Measurements from ENCODE around the gene ADGRG4.

ADGRG4 gene

GRCh38 chrX:136262243-136262642 is 38.5 kb upstream of the ADGRG4 start:
- no peak overlapping the region for H3K18ac ChIP-seq (ENCODE audit: low read depth in 1 of 2, low read length in 2 of 2)
- H4K91ac ChIP-seq (ENCODE audit: low read length): no peak overlapping the region
- no peak overlapping the region for H2AK5ac ChIP-seq (ENCODE audit: low read length, severe bottlenecking)
- no peak overlapping the region for H3K9ac ChIP-seq (ENCODE audit: low read length)
- no peaks in the 10 kb centered on the region for H3K9me3 ChIP-seq (ENCODE audit: control insufficient read depth, low read length)
- DNase-seq: peak; percentile 31
- no peak overlapping the region for H2BK15ac ChIP-seq (ENCODE audit: low read depth, poor library complexity, severe bottlenecking)
- no peak overlapping the region for H2AFZ ChIP-seq (ENCODE audit: low read depth, low read length)
- H2BK5ac ChIP-seq (ENCODE audit: low read depth, low read length, poor library complexity, severe bottlenecking): no peak overlapping the region
- H3K14ac ChIP-seq (ENCODE audit: low read length in 2 of 2): no peak overlapping the region
- no peak overlapping the region for H2BK120ac ChIP-seq (ENCODE audit: low read depth, low read length)
- peaks cover 0 to 2% of the 10 kb centered on the region in 2 experiments for H3K27me3 ChIP-seq (ENCODE audit: control insufficient read depth in 1 of 2, insufficient read depth in 1 of 2, low read length in 2 of 2)
- H3K4me2 ChIP-seq (ENCODE audit: low read length, poor library complexity, severe bottlenecking): no peak overlapping the region
- H2BK12ac ChIP-seq (ENCODE audit: low read length in 2 of 2): no peak overlapping the region
- no peak overlapping the region for H4K8ac ChIP-seq (ENCODE audit: low read length)
- peaks cover 1% of the 10 kb centered on the region for H3K4me1 ChIP-seq (ENCODE audit: control insufficient read depth, insufficient read depth, low read depth, low read length)
- 80% methylated on average over 5 of the region's 5 CpGs for WGBS
- no peaks in the 10 kb centered on the region for H3K36me3 ChIP-seq (ENCODE audit: control insufficient read depth in 1 of 2, insufficient read depth in 2 of 2, low read depth in 1 of 2, low read length in 2 of 2)
- H3K4me3 ChIP-seq (ENCODE audit: insufficient read depth in 1 of 2, low read depth in 1 of 2, low read length in 2 of 2): no peak overlapping the region
- H3K4ac ChIP-seq (ENCODE audit: low read depth in 1 of 2, low read length in 2 of 2): no peak overlapping the region
- no peak overlapping the region for H3K27ac ChIP-seq (ENCODE audit: low read length, poor library complexity, severe bottlenecking)
- no peak overlapping the region for H3K23ac ChIP-seq (ENCODE audit: low read length in 2 of 2)
- H3K79me1 ChIP-seq (replicated peaks; ENCODE audit: low read length, poor library complexity, severe bottlenecking): no peaks in the 10 kb centered on the region

DNA sequence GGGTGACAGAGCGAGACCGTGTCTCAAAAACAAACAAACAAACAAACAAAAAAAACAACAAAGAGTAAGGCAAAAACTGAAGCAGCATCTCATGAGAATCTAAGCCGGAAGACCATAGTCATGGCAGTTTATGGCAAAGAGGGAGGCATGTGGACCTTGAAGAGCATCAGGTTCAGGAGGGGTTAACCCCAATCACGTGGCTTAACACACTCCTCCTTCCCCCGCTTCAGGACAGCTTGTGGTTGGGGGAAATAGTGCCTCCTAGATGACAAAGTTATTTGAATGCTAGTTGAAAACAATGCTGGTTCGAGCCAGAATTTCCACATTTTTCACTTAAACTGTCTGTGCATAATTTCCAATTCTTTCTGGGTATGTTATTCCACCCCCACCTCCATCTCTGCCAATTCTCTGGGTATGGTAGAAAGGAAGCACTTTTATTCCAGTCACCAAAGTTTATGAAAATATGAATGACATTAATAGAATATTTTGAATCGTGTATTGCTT is 37.9 kb upstream of the ADGRG4 start:
- no peak overlapping the region for H2BK120ac ChIP-seq (ENCODE audit: low read depth, low read length)
- H2AK5ac ChIP-seq (ENCODE audit: low read length, severe bottlenecking): no peak overlapping the region
- no peak overlapping the region for H3K23ac ChIP-seq (ENCODE audit: low read length in 2 of 2)
- H4K8ac ChIP-seq (ENCODE audit: low read length): no peak overlapping the region
- H3K4me2 ChIP-seq (ENCODE audit: low read length, poor library complexity, severe bottlenecking): no peak overlapping the region
- 100% methylated on average over 1 of the region's 7 CpGs for WGBS
- H3K4ac ChIP-seq (ENCODE audit: low read depth in 1 of 2, low read length in 2 of 2): no peak overlapping the region
- no peak for DNase-seq
- H3K9me3 ChIP-seq (ENCODE audit: control insufficient read depth, low read length): no peaks in the 10 kb centered on the region
- H3K14ac ChIP-seq (ENCODE audit: low read length in 2 of 2): no peak overlapping the region
- peaks cover 0 to 2% of the 10 kb centered on the region in 2 experiments for H3K27me3 ChIP-seq (ENCODE audit: control insufficient read depth in 1 of 2, insufficient read depth in 1 of 2, low read length in 2 of 2)
- no peak overlapping the region for H2AFZ ChIP-seq (ENCODE audit: low read depth, low read length)
- no peak overlapping the region for H2BK12ac ChIP-seq (ENCODE audit: low read length in 2 of 2)
- no peak overlapping the region for H2BK15ac ChIP-seq (ENCODE audit: low read depth, poor library complexity, severe bottlenecking)
- H3K9ac ChIP-seq (ENCODE audit: low read length): no peak overlapping the region
- peaks cover 1% of the 10 kb centered on the region for H3K4me1 ChIP-seq (ENCODE audit: control insufficient read depth, insufficient read depth, low read depth, low read length)
- H3K36me3 ChIP-seq (ENCODE audit: control insufficient read depth in 1 of 2, insufficient read depth in 2 of 2, low read depth in 1 of 2, low read length in 2 of 2): no peaks in the 10 kb centered on the region
- peak overlapping the region in 1 of 2 experiments; percentile 62 for H3K18ac ChIP-seq (ENCODE audit: low read depth in 1 of 2, low read length in 2 of 2)
- no peak overlapping the region for H3K27ac ChIP-seq (ENCODE audit: low read length, poor library complexity, severe bottlenecking)
- no peaks in the 10 kb centered on the region for H3K79me1 ChIP-seq (replicated peaks; ENCODE audit: low read length, poor library complexity, severe bottlenecking)
- H3K4me3 ChIP-seq (ENCODE audit: insufficient read depth in 1 of 2, low read depth in 1 of 2, low read length in 2 of 2): no peak overlapping the region
- no peak overlapping the region for H2BK5ac ChIP-seq (ENCODE audit: low read depth, low read length, poor library complexity, severe bottlenecking)
- no peak overlapping the region for H4K91ac ChIP-seq (ENCODE audit: low read length)

DNA sequence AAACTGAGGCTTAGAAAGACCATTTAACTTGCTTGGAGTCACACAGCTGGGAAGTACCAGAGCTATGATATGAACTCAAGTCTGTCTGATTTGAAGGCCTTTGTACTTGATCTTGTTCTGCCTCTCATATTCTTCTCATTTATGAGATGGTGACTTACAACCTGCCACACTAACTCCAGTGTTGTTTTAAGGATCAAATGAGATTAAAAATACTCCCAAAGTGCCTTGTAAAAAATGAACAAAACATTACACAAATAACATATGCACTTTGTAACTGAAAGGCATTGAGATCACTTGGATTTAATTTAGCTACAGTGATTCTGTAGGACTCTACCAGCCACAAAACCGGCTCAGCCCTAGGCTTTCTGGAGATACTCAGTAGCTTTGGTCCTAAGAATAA is 33.9 kb upstream of the ADGRG4 start:
- Histone ChIP-seq H3K79me1 (replicated peaks; ENCODE audit: low read length, poor library complexity, severe bottlenecking) (no peaks in the 10 kb centered on the region), H3K36me3 (ENCODE audit: control insufficient read depth in 1 of 2, insufficient read depth in 2 of 2, low read depth in 1 of 2, low read length in 2 of 2) (no peaks in the 10 kb centered on the region), H3K4ac (ENCODE audit: low read depth in 1 of 2, low read length in 2 of 2) (no peak overlapping the region), H2BK15ac (ENCODE audit: low read depth, poor library complexity, severe bottlenecking) (no peak overlapping the region), H2AFZ (ENCODE audit: low read depth, low read length) (no peak overlapping the region), H3K27me3 (ENCODE audit: control insufficient read depth in 1 of 2, insufficient read depth in 1 of 2, low read length in 2 of 2) (peaks cover 0 to 14% of the 10 kb centered on the region in 2 experiments), H3K4me2 (ENCODE audit: low read length, poor library complexity, severe bottlenecking) (no peak overlapping the region), H3K18ac (ENCODE audit: low read depth in 1 of 2, low read length in 2 of 2) (no peak overlapping the region), H2BK120ac (ENCODE audit: low read depth, low read length) (no peak overlapping the region), H3K4me3 (ENCODE audit: insufficient read depth in 1 of 2, low read depth in 1 of 2, low read length in 2 of 2) (no peak overlapping the region), H3K23ac (ENCODE audit: low read length in 2 of 2) (no peak overlapping the region), H4K91ac (ENCODE audit: low read length) (no peak overlapping the region), H2AK5ac (ENCODE audit: low read length, severe bottlenecking) (no peak overlapping the region), H2BK12ac (ENCODE audit: low read length in 2 of 2) (no peak overlapping the region), H3K27ac (ENCODE audit: low read length, poor library complexity, severe bottlenecking) (no peak overlapping the region), H3K4me1 (ENCODE audit: control insufficient read depth, insufficient read depth, low read depth, low read length) (peaks cover 1% of the 10 kb centered on the region), H3K9ac (ENCODE audit: low read length) (no peak overlapping the region), H2BK5ac (ENCODE audit: low read depth, low read length, poor library complexity, severe bottlenecking) (no peak overlapping the region), H3K14ac (ENCODE audit: low read length in 2 of 2) (no peak overlapping the region), H4K8ac (ENCODE audit: low read length) (no peak overlapping the region), H3K9me3 (ENCODE audit: control insufficient read depth, low read length) (no peaks in the 10 kb centered on the region)
- WGBS: 100% methylated on average over 1 of the region's 1 CpG
- no peak for DNase-seq

GRCh38 chrX:136268051-136269048 is 32.4 kb upstream of the ADGRG4 start:
- Histone ChIP-seq H2BK120ac (ENCODE audit: low read depth, low read length) (no peak overlapping the region), H3K18ac (ENCODE audit: low read depth in 1 of 2, low read length in 2 of 2) (no peak overlapping the region), H2AK5ac (ENCODE audit: low read length, severe bottlenecking) (no peak overlapping the region), H3K4ac (ENCODE audit: low read depth in 1 of 2, low read length in 2 of 2) (no peak overlapping the region), H3K4me3 (ENCODE audit: insufficient read depth in 1 of 2, low read depth in 1 of 2, low read length in 2 of 2) (no peak overlapping the region), H4K91ac (ENCODE audit: low read length) (no peak overlapping the region), H2AFZ (ENCODE audit: low read depth, low read length) (no peak overlapping the region), H2BK15ac (ENCODE audit: low read depth, poor library complexity, severe bottlenecking) (no peak overlapping the region), H3K27ac (ENCODE audit: low read length, poor library complexity, severe bottlenecking) (no peak overlapping the region), H3K4me1 (ENCODE audit: control insufficient read depth, insufficient read depth, low read depth, low read length) (peaks cover 1% of the 10 kb centered on the region), H2BK5ac (ENCODE audit: low read depth, low read length, poor library complexity, severe bottlenecking) (no peak overlapping the region), H3K27me3 (ENCODE audit: control insufficient read depth in 1 of 2, insufficient read depth in 1 of 2, low read length in 2 of 2) (peaks cover 0 to 12% of the 10 kb centered on the region in 2 experiments), H3K79me1 (replicated peaks; ENCODE audit: low read length, poor library complexity, severe bottlenecking) (no peaks in the 10 kb centered on the region), H3K14ac (ENCODE audit: low read length in 2 of 2) (no peak overlapping the region), H3K4me2 (ENCODE audit: low read length, poor library complexity, severe bottlenecking) (no peak overlapping the region), H3K36me3 (ENCODE audit: control insufficient read depth in 1 of 2, insufficient read depth in 2 of 2, low read depth in 1 of 2, low read length in 2 of 2) (no peaks in the 10 kb centered on the region), H3K9ac (ENCODE audit: low read length) (no peak overlapping the region), H3K9me3 (ENCODE audit: control insufficient read depth, low read length) (no peaks in the 10 kb centered on the region), H2BK12ac (ENCODE audit: low read length in 2 of 2) (no peak overlapping the region), H4K8ac (ENCODE audit: low read length) (no peak overlapping the region), H3K23ac (ENCODE audit: low read length in 2 of 2) (no peak overlapping the region)
- WGBS: no CpG with 5 or more reads among the region's 5 CpGs
- DNase-seq: peak; percentile 47
